GM23248 (cell line): ENCODE measurements around the gene GSE1. TPM values are rescaled to one million over a fixed set of nuclear protein-coding genes. Genes with fewer than 3 reads are reported as not detected.

Source experiments
- DNase-seq: peaks from one replicate; pipeline ENCODE4 v3.0.0-alpha.2; 2015
- H2AFZ ChIP-seq: fragments of 200-600 bp; sonication (generic); 2 replicates; pipeline ENCODE4 v1.6.1; 2016; ENCODE audit warnings: antibody characterized with exemption
- H3F3A ChIP-seq: fragments of 200-600 bp; sonication (generic); 2 replicates; pipeline ENCODE4 v1.6.1; 2016; ENCODE audit warnings: mild to moderate bottlenecking, antibody characterized with exemption, mixed run types; ENCODE audit not compliant: insufficient read depth
- H3K27ac ChIP-seq: fragments of 200-600 bp; sonication (generic); 2 replicates; pipeline ENCODE4 v1.5.1; 2016; ENCODE audit warnings: mild to moderate bottlenecking
- H3K27me3 ChIP-seq: fragments of 200-600 bp; sonication (generic); replicated peaks from 2 replicates; pipeline ENCODE4 v1.6.1; 2016; ENCODE audit warnings: mild to moderate bottlenecking; ENCODE audit not compliant: insufficient read depth
- H3K36me3 ChIP-seq: fragments of 200-600 bp; sonication (generic); 2 replicates; pipeline ENCODE4 v1.6.1; 2016; ENCODE audit warnings: low read depth, mild to moderate bottlenecking
- H3K4me1 ChIP-seq: fragments of 200-600 bp; sonication (generic); 2 replicates; pipeline ENCODE4 v1.6.1; 2016; ENCODE audit warnings: mild to moderate bottlenecking; ENCODE audit not compliant: insufficient read depth
- H3K4me2 ChIP-seq: fragments of 200-600 bp; sonication (generic); one replicate; pipeline ENCODE4 v1.6.1; 2016; ENCODE audit warnings: mild to moderate bottlenecking; ENCODE audit not compliant: unreplicated experiment
- H3K4me3 ChIP-seq: fragments of 200-600 bp; sonication (generic); 2 replicates; pipeline ENCODE4 v1.5.1; 2016; ENCODE audit warnings: mild to moderate bottlenecking
- H3K79me2 ChIP-seq: fragments of 200-600 bp; sonication (generic); 2 replicates; pipeline ENCODE4 v1.6.1; 2016; ENCODE audit warnings: mild to moderate bottlenecking; ENCODE audit not compliant: insufficient read depth
- H3K9ac ChIP-seq: fragments of 200-600 bp; sonication (generic); 2 replicates; pipeline ENCODE4 v1.6.1; 2016; ENCODE audit warnings: mild to moderate bottlenecking
- H3K9me2 ChIP-seq: fragments of 200-600 bp; sonication (generic); 2 replicates; pipeline ENCODE4 v1.6.1; 2016; ENCODE audit warnings: mixed run types, mild to moderate bottlenecking, moderate library complexity; ENCODE audit not compliant: insufficient read depth
- H3K9me3 ChIP-seq: fragments of 200-600 bp; sonication (generic); one replicate; pipeline ENCODE4 v1.6.1; 2017; ENCODE audit warnings: low read depth
- H4K20me1 ChIP-seq: fragments of 200-600 bp; sonication (generic); 2 replicates; pipeline ENCODE4 v1.6.0; 2016; ENCODE audit not compliant: insufficient read depth
- EZH2 ChIP-seq: fragments of 200-600 bp; sonication (generic); IDR thresholded peaks from 2 replicates; pipeline ENCODE4 v1.6.1; 2018; ENCODE audit warnings: antibody characterized with exemption, mild to moderate bottlenecking; ENCODE audit not compliant: insufficient read depth, poor library complexity, severe bottlenecking
- EZH2phosphoT487 ChIP-seq: fragments of 200-600 bp; sonication (generic); IDR thresholded peaks from 2 replicates; pipeline ENCODE4 v1.6.1; 2018; ENCODE audit warnings: antibody characterized with exemption, moderate library complexity, mild to moderate bottlenecking, low read depth; ENCODE audit not compliant: insufficient read depth
- WGBS, 2 experiments: methylation state at CpG; one replicate each; pipeline ENCODE4 v1.1.6; 2015 to 2017; ENCODE audit warnings: low lambda C conversion rate in 2 of 2, low coverage in 1 of 2; ENCODE audit errors: missing lambda C conversion rate in 2 of 2; 5-methylcytosine and 5-hydroxymethylcytosine counted together
- in situ Hi-C: fragments of 300-500 bp; cut with MboI; formaldehyde crosslinking; loops from 2 replicates; pipeline ENCODE4 v1.15.0; 2020
- polyA plus RNA-seq: library from polyadenylated mRNA; unstranded; fragments of >200 nt; fragmentation: Nextera tagmentation; extraction: Ambion mirVana; gene quantifications from 2 replicates; pipeline ENCODE4 v1.2.1, GENCODE V29; 2016
- total RNA-seq: library from RNA; depleted of rRNA; stranded (reverse); fragments of >200 nt; shearing (Covaris generic); gene quantifications from 2 replicates; pipeline ENCODE4 v1.2.3, GENCODE V29; 2014

Gene GSE1
- total and polyA plus RNA-seq, 2 experiments from 2014 or later, result 11.6 to 35.1 TPM

DNA sequence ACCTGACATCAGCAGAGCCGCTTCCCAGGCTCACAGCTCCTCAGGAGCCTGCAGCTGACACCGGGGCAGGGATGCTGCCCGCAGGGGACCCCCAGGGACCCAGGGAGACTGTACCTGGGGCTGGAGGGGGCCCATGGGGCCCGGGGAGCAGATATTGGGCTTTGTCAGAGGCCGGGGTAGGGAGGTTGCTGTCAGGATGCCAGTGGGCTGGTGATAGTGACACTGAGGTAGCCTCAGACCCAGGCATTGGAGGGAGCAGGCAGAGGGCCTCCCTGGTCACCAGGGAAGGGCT is 15.1 kb downstream of the GSE1 start:
- no peaks in the 10 kb centered on the region for H3F3A ChIP-seq
- no peak for TF ChIP-seq EZH2
- TF ChIP-seq EZH2phosphoT487, result no peak
- H3K9me3 ChIP-seq, result no peaks in the 10 kb centered on the region
- H3K79me2 ChIP-seq, result peaks cover 97% of the 10 kb centered on the region
- no peak overlapping the region for H3K4me3 ChIP-seq
- H3K4me1 ChIP-seq, result no peaks in the 10 kb centered on the region
- no peak overlapping the region for H2AFZ ChIP-seq
- H4K20me1 ChIP-seq, result no peaks in the 10 kb centered on the region; the same call in 1 of the 2 replicates
- WGBS, 2 experiments, result 92 to 96% methylated on average over 4 to 5 of the region's 5 CpGs
- no peaks in the 10 kb centered on the region for H3K27me3 ChIP-seq
- H3K9ac ChIP-seq, result no peak overlapping the region
- no peaks in the 10 kb centered on the region for H3K9me2 ChIP-seq
- H3K4me2 ChIP-seq, result no peak overlapping the region
- no peaks in the 10 kb centered on the region for H3K36me3 ChIP-seq
- DNase-seq, result no peak
- no peak overlapping the region for H3K27ac ChIP-seq
- in situ Hi-C loops, result no loop called here

DNA sequence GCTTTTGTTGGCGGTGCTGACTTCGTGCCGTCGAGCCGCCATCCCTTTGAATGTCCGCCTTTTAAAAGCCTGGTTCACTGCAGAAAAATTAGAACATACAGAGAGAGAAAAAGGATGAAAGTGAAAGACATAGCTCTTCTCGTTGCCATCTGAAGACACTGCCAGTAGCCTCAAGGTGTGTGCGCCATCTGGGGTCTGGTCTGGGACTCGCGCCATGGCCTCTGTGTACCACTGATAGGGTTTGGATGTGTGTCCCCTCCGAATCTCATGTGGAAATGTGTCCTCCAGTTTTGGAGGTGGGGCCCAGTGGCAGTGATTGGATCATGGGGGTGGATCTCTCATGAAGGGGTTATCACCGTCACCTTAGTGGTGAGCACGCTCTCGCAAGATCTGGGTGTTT is 15.5 kb downstream of the GSE1 start:
- Histone ChIP-seq H3K4me3 (no peak overlapping the region), H3K9ac (no peak overlapping the region), H3K4me1 (no peaks in the 10 kb centered on the region), H3K27ac (no peak overlapping the region), H3K9me2 (no peaks in the 10 kb centered on the region), H3K27me3 (no peaks in the 10 kb centered on the region), H3K9me3 (no peaks in the 10 kb centered on the region), H3F3A (no peaks in the 10 kb centered on the region), H3K4me2 (no peak overlapping the region), H4K20me1 (no peaks in the 10 kb centered on the region; the same call in 1 of the 2 replicates), H3K79me2 (peaks cover 97% of the 10 kb centered on the region), H2AFZ (no peak overlapping the region), H3K36me3 (no peaks in the 10 kb centered on the region)
- in situ Hi-C loops, result no loop called here
- DNase-seq, result no peak
- TF ChIP-seq EZH2 (no peak), EZH2phosphoT487 (no peak)
- WGBS, 2 experiments, result 95 to 96% methylated on average over 14 of the region's 14 CpGs

DNA sequence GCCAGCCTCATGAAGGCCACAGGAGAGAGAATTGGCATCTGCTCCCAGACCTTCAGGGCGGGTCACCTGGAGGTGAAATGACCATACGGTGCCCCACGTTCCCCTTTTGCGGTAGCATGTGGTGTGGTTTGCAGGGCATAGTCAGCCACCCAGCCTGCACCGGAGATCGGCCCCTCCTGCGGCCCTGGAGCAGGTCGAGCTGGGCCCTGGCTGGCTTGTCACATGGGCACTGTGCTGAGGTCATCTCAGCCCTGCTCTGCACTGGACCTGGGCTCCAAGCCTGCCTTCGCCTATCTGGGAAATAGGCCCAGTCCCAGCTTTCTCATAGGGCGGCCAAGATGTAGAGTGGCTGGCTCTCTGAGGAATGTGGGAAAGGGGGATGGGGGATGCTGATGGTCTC is 16.2 kb downstream of the GSE1 start:
- H4K20me1 ChIP-seq, result no peaks in the 10 kb centered on the region; the same call in 1 of the 2 replicates

DNA sequence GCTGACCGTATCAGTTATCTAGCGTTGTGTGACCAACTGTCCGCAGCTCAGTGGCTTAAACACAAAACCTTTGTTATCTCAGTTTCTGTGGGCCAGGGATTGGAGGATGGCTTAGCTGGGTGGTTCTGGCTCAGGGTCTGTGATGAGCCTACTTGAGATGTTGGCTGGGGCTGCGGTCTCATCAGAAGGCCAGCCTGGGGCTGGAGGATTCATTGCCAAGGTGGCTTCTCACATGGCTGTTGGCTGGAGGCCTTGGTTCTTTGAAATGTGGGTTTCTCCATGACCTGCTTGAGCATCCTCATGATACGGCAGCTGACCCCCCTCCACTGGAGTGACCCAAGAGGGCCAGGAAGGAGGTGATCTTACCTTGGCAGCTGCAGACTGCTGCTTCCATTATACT is 16.7 kb downstream of the GSE1 start:
- H3K36me3 ChIP-seq, result no peaks in the 10 kb centered on the region
- H3K4me1 ChIP-seq, result no peaks in the 10 kb centered on the region
- H2AFZ ChIP-seq, result no peak overlapping the region
- no peak overlapping the region for H3K4me3 ChIP-seq
- H3K9ac ChIP-seq, result no peak overlapping the region
- H3K27me3 ChIP-seq, result no peaks in the 10 kb centered on the region
- no peaks in the 10 kb centered on the region for H3K9me3 ChIP-seq
- no peaks in the 10 kb centered on the region for H3F3A ChIP-seq
- DNase-seq, result no peak
- no peaks in the 10 kb centered on the region for H3K9me2 ChIP-seq
- H3K79me2 ChIP-seq, result peaks cover 97% of the 10 kb centered on the region
- 86 to 92% methylated on average over 5 of the region's 5 CpGs for WGBS, 2 experiments
- H4K20me1 ChIP-seq, result no peaks in the 10 kb centered on the region; the same call in 1 of the 2 replicates
- no peak for TF ChIP-seq EZH2
- no peak for TF ChIP-seq EZH2phosphoT487
- H3K4me2 ChIP-seq, result no peak overlapping the region
- no peak overlapping the region for H3K27ac ChIP-seq
- in situ Hi-C loops, result no loop called here

More for the DNA sequence above, 16.2 kb downstream of the GSE1 start:
- in situ Hi-C loops, result no loop called here
- Histone ChIP-seq H3K9ac (no peak overlapping the region), H2AFZ (no peak overlapping the region), H3K79me2 (peaks cover 97% of the 10 kb centered on the region), H3K4me3 (no peak overlapping the region), H3K36me3 (no peaks in the 10 kb centered on the region), H3K27me3 (no peaks in the 10 kb centered on the region), H3F3A (no peaks in the 10 kb centered on the region), H3K9me2 (no peaks in the 10 kb centered on the region), H3K27ac (no peak overlapping the region), H3K4me2 (no peak overlapping the region), H3K4me1 (no peaks in the 10 kb centered on the region), H3K9me3 (no peaks in the 10 kb centered on the region)
- DNase-seq, result no peak
- WGBS, 2 experiments, result 97 to 98% methylated on average over 10 of the region's 10 CpGs
- TF ChIP-seq EZH2phosphoT487, result no peak

- TF ChIP-seq EZH2 (no peak), EZH2phosphoT487 (no peak)
- Histone ChIP-seq H3K4me1 (no peaks in the 10 kb centered on the region), H3F3A (no peaks in the 10 kb centered on the region), H3K9ac (no peak overlapping the region), H4K20me1 (no peaks in the 10 kb centered on the region; the same call in 1 of the 2 replicates), H3K9me2 (no peaks in the 10 kb centered on the region), H3K36me3 (no peaks in the 10 kb centered on the region), H3K27me3 (no peaks in the 10 kb centered on the region), H3K4me2 (no peak overlapping the region), H3K4me3 (no peak overlapping the region), H3K9me3 (no peaks in the 10 kb centered on the region), H3K27ac (no peak overlapping the region), H3K79me2 (peaks cover 96% of the 10 kb centered on the region), H2AFZ (no peak overlapping the region)
- in situ Hi-C loops, result no loop called here
- no peak for DNase-seq
- 98 to 100% methylated on average over 9 to 11 of the region's 11 CpGs for WGBS, 2 experiments
These were observed 18.1 kb downstream of the GSE1 start for GRCh38 chr16:85631230-85631629.
